Cardiac muscle cell (in vitro differentiated cells and primary cell): ENCODE data around the gene B3GALT5. TPM values are rescaled to one million over a fixed set of nuclear protein-coding genes. Genes with fewer than 3 reads are reported as not detected.

ENCODE experiments used
- DNase-seq, 2 donors: peaks; one replicate each; pipeline versions ENCODE4 v3.0.0 to v3.0.0-alpha.2; 2010 to 2017; ENCODE audit warnings: low read depth in 1 of 2, low spot score in 1 of 2
- H3K27ac ChIP-seq: fragments of 200-600 bp; sonication (generic); 2 replicates; pipeline ENCODE4 v1.5.1; 2016
- H3K27me3 ChIP-seq: fragments of 200-600 bp; sonication (generic); 2 replicates; pipeline ENCODE4 v1.6.0; 2016; ENCODE audit warnings: control low read depth
- H3K36me3 ChIP-seq: fragments of 200-600 bp; sonication (generic); 2 replicates; pipeline ENCODE4 v1.5.1; 2016; ENCODE audit warnings: control low read depth
- H3K4me1 ChIP-seq: fragments of 200-600 bp; sonication (generic); 2 replicates; pipeline ENCODE4 v1.8.1; 2017; ENCODE audit warnings: low read depth, mild to moderate bottlenecking, mixed run types
- H3K4me3 ChIP-seq: fragments of 200-600 bp; sonication (generic); 2 replicates; pipeline ENCODE4 v1.5.1; 2016; ENCODE audit warnings: mild to moderate bottlenecking
- H3K9me3 ChIP-seq: fragments of 200-600 bp; sonication (generic); 2 replicates; pipeline ENCODE4 v1.5.1; 2017; ENCODE audit warnings: low read depth, mild to moderate bottlenecking, control low read depth
- CTCF ChIP-seq: IDR thresholded peaks from 2 replicates; pipeline ENCODE4 v1.5.1; 2012; ENCODE audit warnings: low read depth, mild to moderate bottlenecking, low read length
- polyA plus RNA-seq: library from polyadenylated mRNA; unstranded; fragments of >200 nt; fragmentation: Nextera tagmentation; extraction: Ambion mirVana; gene quantifications from 2 replicates; pipeline ENCODE4 v1.2.1, GENCODE V29; 2016
- total RNA-seq: library from RNA; depleted of rRNA; stranded (reverse); fragments of >200 nt; gene quantifications from 2 replicates; pipeline ENCODE4 v1.2.3, GENCODE V29; 2016

B3GALT5 gene
- total and polyA plus RNA-seq, 2 experiments from 2014 or later: 1.1 to 1.4 TPM

GRCh38 chr21:39647476-39647875 is 34.7 kb downstream of the B3GALT5 start:
- Histone ChIP-seq H3K27ac (no peak overlapping the region), H3K4me3 (no peak overlapping the region), H3K36me3 (no peaks in the 10 kb centered on the region), H3K4me1 (no peaks in the 10 kb centered on the region), H3K27me3 (no peaks in the 10 kb centered on the region), H3K9me3 (no peaks in the 10 kb centered on the region)
- no peak for DNase-seq
- no peak for TF ChIP-seq CTCF

- Histone ChIP-seq H3K9me3 (no peaks in the 10 kb centered on the region), H3K27ac (no peak overlapping the region), H3K36me3 (no peaks in the 10 kb centered on the region), H3K27me3 (no peaks in the 10 kb centered on the region), H3K4me1 (no peaks in the 10 kb centered on the region), H3K4me3 (no peak overlapping the region)
- TF ChIP-seq CTCF: no peak
- DNase-seq: no peak
Observed at GRCh38 chr21:39648879-39649278, 36.1 kb downstream of the B3GALT5 start.

GRCh38 chr21:39649526-39649925 is 36.8 kb downstream of the B3GALT5 start:
- H3K27me3 ChIP-seq: no peaks in the 10 kb centered on the region
- no peak for TF ChIP-seq CTCF
- H3K36me3 ChIP-seq: no peaks in the 10 kb centered on the region
- DNase-seq: no peak
- no peak overlapping the region for H3K27ac ChIP-seq
- H3K9me3 ChIP-seq: no peaks in the 10 kb centered on the region
- H3K4me3 ChIP-seq: no peak overlapping the region
- H3K4me1 ChIP-seq: no peaks in the 10 kb centered on the region

- no peaks in the 10 kb centered on the region for H3K9me3 ChIP-seq
- no peak for DNase-seq
- H3K4me1 ChIP-seq: no peaks in the 10 kb centered on the region
- no peaks in the 10 kb centered on the region for H3K27me3 ChIP-seq
- H3K27ac ChIP-seq: no peak overlapping the region
- H3K4me3 ChIP-seq: no peak overlapping the region
- no peaks in the 10 kb centered on the region for H3K36me3 ChIP-seq
- TF ChIP-seq CTCF: no peak
Observed at GRCh38 chr21:39650306-39650705, 37.6 kb downstream of the B3GALT5 start.

- no peak for TF ChIP-seq CTCF
- Histone ChIP-seq H3K36me3 (no peaks in the 10 kb centered on the region), H3K4me1 (no peaks in the 10 kb centered on the region), H3K4me3 (no peak overlapping the region), H3K27me3 (no peaks in the 10 kb centered on the region), H3K9me3 (no peaks in the 10 kb centered on the region), H3K27ac (no peak overlapping the region)
- DNase-seq: no peak
Observed at GRCh38 chr21:39650801-39651200, 38.1 kb downstream of the B3GALT5 start.

DNA sequence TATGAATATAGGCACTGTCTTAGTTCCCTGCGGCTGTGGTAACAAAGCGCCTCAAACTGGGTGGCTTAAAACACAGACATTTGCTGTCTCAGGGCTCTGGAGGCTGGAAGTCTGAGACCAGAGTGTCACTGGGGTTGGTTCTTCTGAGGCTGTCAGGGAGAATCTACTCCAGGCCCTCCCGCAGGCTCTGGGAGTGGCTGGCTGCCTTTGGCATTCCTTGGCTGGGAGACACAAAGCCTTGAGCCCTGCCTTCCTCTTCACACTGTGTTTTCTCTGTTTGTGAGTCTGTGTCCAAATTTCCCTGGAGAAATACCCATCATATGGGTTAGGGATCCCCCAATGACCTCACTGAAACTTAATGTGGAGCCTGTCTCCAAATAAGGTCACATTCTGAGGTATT is 38.5 kb downstream of the B3GALT5 start:
- H3K27me3 ChIP-seq: no peaks in the 10 kb centered on the region
- H3K27ac ChIP-seq: no peak overlapping the region
- TF ChIP-seq CTCF: no peak
- H3K36me3 ChIP-seq: no peaks in the 10 kb centered on the region
- DNase-seq: no peak
- H3K4me3 ChIP-seq: no peak overlapping the region
- H3K9me3 ChIP-seq: no peaks in the 10 kb centered on the region
- no peaks in the 10 kb centered on the region for H3K4me1 ChIP-seq
